Middle frontal gyrus (tissue), 1 donor: ENCODE measurements around the gene GAA.
"Not testable (repeated sequence)": the region's sequence is repeated elsewhere in the genome, so short reads cannot be mapped to it uniquely, and the experiment has no call there.

Experiments used
- DNase-seq: peaks from one replicate; pipeline ENCODE4 v3.0.0-alpha.2; 2015; ENCODE audit warnings: low spot score; ENCODE audit errors: extremely low spot score

Gene GAA

GRCh38 chr17:80145076-80146075, 44.0 kb downstream of the GAA start:
- no peak for DNase-seq

GRCh38 chr17:80146121-80147034, 45.0 kb downstream of the GAA start:
- DNase-seq: no peak

- DNase-seq: peak; percentile 98
Measured at GRCh38 chr17:80147035-80147822, 45.8 kb downstream of the GAA start, which contains the start of gene EIF4A3. Gene EIF4A3 (minus strand): TSS chr17:80147128. CDS start chr17:80146961, 167 bp downstream.

GRCh38 chr17:80151333-80151732, 50.0 kb downstream of the GAA start:
- DNase-seq: no peak

- no peak for DNase-seq
Measured at GRCh38 chr17:80152081-80152702, 50.8 kb downstream of the GAA start.

GRCh38 chr17:80153004-80153403, 51.6 kb downstream of the GAA start:
- no peak for DNase-seq

GRCh38 chr17:80154166-80154565, 52.8 kb downstream of the GAA start:
- DNase-seq: no peak

GRCh38 chr17:80155600-80155999, 54.2 kb downstream of the GAA start:
- not testable (repeated sequence) for DNase-seq

GRCh38 chr17:80158846-80159245, 57.5 kb downstream of the GAA start:
- DNase-seq: no peak

GRCh38 chr17:80160536-80160935, 59.2 kb downstream of the GAA start:
- no peak for DNase-seq

GRCh38 chr17:80163336-80163735, 62.0 kb downstream of the GAA start:
- no peak for DNase-seq

- DNase-seq: no peak
Measured at GRCh38 chr17:80164185-80164584, 62.8 kb downstream of the GAA start.

- DNase-seq: no peak
Measured at GRCh38 chr17:80166446-80166845, 65.1 kb downstream of the GAA start.

- DNase-seq: no peak
Measured at GRCh38 chr17:80168371-80168770, 67.0 kb downstream of the GAA start.

GRCh38 chr17:80169107-80169506, 67.7 kb downstream of the GAA start:
- no peak for DNase-seq
